Measurements from ENCODE around the gene ALDH8A1. TPM values are rescaled to one million over a fixed set of nuclear protein-coding genes. Genes with fewer than 3 reads are reported as not detected.

The ALDH8A1 gene
- total RNA-seq, 1 experiment from 2014 or later, result 0.29 TPM

DNA sequence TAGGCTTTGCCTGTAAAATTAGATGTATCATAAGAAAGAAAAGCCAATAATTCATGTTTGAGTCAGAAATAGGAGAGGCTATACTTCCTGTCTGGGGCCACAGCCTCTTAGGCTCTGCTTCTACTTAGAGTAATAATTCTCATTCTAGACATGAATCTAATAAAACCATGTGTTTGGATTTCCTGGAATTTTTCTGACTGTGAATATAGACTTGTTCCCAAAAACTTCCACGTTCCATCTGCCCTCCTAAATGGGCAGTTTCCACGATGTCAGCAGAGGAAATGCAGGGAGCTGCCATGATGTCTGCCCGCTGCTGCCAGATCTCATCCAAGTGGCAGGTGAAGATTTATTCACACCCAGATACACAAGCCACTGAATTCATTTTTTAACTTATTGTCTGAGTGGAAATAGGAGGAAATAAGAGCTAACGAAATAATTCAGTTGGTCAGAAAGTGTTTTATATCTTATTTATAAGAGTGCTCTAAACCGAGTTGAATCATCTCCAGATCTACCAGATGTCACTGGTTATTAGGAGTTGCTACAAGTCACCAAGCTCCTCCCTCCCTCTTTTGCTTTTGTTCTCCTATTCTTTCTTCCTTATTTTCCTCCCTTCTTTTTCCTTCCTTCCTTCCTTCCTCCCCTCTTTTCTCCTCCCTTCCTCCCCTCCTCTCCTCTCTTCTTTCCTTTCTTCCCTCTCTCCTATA lies 69.3 kb downstream of the ALDH8A1 start:
- no TSS peak for BruUV-seq (replicated peaks)
- DNase-seq, result no peak
- H3K36me3 Mint-ChIP-seq (ENCODE audit: insufficient read depth, unreplicated experiment), result peaks cover 2% of the 10 kb centered on the region
- H3K27ac Mint-ChIP-seq (ENCODE audit: unreplicated experiment), result no peak overlapping the region
- Histone ChIP-seq H3K36me3 (ENCODE audit: control insufficient read depth, insufficient read depth, low read length) (no peaks in the 10 kb centered on the region), H3K27me3 (replicated peaks; ENCODE audit: control insufficient read depth, insufficient read depth, low read length) (no peaks in the 10 kb centered on the region), H3K4me3 (ENCODE audit: low read depth, low read length) (no peak overlapping the region), H3K4me1 (no peaks in the 10 kb centered on the region; the same call in 1 of the 2 replicates), H3K9me3 (peaks cover 2% of the 10 kb centered on the region)
- no peak for TF ChIP-seq CTCF (IDR thresholded peaks at IDR 0.05; ENCODE audit: insufficient read depth in 1 of 2, low read depth in 1 of 2, low read length in 1 of 2, severe bottlenecking in 1 of 2, unreplicated experiment in 1 of 2)
- ChIA-PET POLR2A (no interaction called here), CTCF (interaction anchor here (0.6 kb wide), 1 partner anchor 769 kb away, joined by 3 read pairs; no protein-coding TSS in a partner anchor)
- no peaks in the 10 kb centered on the region for H3K4me1 Mint-ChIP-seq (ENCODE audit: low read depth, unreplicated experiment)
- H3K27me3 Mint-ChIP-seq (ENCODE audit: insufficient read depth, unreplicated experiment), result no peaks in the 10 kb centered on the region
- intact Hi-C loops (cut with micrococcal nuclease; ENCODE audit: unreplicated experiment), result loop anchor here (5.0 kb wide), 2 partner anchors 223 to 238 kb away; no protein-coding TSS in a partner anchor
- no peak overlapping the region for H3K4me3 Mint-ChIP-seq (ENCODE audit: unreplicated experiment)
- H3K9me3 Mint-ChIP-seq (ENCODE audit: unreplicated experiment), result peaks cover 4% of the 10 kb centered on the region

DNA sequence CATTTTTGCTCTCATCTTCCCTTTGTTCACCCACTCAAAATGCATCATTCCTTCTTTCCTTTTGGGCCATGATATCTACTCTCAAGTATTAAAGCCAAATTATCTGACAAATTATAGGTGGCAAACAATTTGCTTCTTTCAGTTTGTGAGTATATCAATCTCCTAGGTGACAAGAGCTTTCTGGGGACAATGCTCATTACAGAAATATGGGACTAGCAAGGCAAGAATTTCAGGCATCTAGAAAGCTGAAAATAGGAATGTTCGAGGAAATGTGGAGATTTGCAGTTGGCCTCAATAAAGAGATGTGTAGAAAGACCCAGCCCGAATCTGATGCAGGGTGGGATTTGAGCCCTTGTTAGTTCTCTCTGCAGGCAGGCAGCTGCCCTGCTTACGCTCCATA lies 71.8 kb downstream of the ALDH8A1 start:
- POLR2A ChIA-PET, result no interaction called here
- CTCF ChIA-PET, result no interaction called here
- DNase-seq, result no peak
- Mint-ChIP-seq H3K9me3 (ENCODE audit: unreplicated experiment) (peaks cover 10% of the 10 kb centered on the region), H3K4me3 (ENCODE audit: unreplicated experiment) (no peak overlapping the region), H3K36me3 (ENCODE audit: insufficient read depth, unreplicated experiment) (peaks cover 6% of the 10 kb centered on the region), H3K4me1 (ENCODE audit: low read depth, unreplicated experiment) (no peaks in the 10 kb centered on the region), H3K27ac (ENCODE audit: unreplicated experiment) (no peak overlapping the region), H3K27me3 (ENCODE audit: insufficient read depth, unreplicated experiment) (no peaks in the 10 kb centered on the region)
- H3K4me1 ChIP-seq, result no peaks in the 10 kb centered on the region; the same call in 1 of the 2 replicates
- no peaks in the 10 kb centered on the region for H3K36me3 ChIP-seq (ENCODE audit: control insufficient read depth, insufficient read depth, low read length)
- peaks cover 13% of the 10 kb centered on the region for H3K9me3 ChIP-seq
- no peaks in the 10 kb centered on the region for H3K27me3 ChIP-seq (replicated peaks; ENCODE audit: control insufficient read depth, insufficient read depth, low read length)
- no peak for TF ChIP-seq CTCF (IDR thresholded peaks at IDR 0.05; ENCODE audit: insufficient read depth in 1 of 2, low read depth in 1 of 2, low read length in 1 of 2, severe bottlenecking in 1 of 2, unreplicated experiment in 1 of 2)
- no TSS peak for BruUV-seq (replicated peaks)
- intact Hi-C loops (cut with micrococcal nuclease; ENCODE audit: unreplicated experiment), result no loop called here
- no peak overlapping the region for H3K4me3 ChIP-seq (ENCODE audit: low read depth, low read length)

DNA sequence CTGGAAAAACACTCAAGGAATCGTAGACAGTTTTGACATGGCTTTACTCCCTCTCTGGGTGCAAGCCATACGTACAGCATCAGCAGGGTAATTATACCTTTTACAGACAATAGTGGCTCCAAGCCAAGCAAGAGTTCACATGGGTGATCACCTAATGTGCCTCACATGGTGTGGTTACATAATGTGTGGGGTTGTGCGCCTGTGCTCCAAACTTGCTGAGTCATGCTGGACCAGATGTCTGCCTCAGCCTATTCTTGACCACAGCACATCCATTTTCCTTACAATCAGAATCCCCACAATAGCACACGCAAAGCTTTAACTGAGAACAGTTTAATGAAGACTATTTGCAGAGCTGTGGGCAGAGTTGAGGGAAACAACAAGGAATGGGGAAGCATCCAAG lies 74.5 kb downstream of the ALDH8A1 start:
- Mint-ChIP-seq H3K36me3 (ENCODE audit: insufficient read depth, unreplicated experiment) (peaks cover 6% of the 10 kb centered on the region), H3K27ac (ENCODE audit: unreplicated experiment) (no peak overlapping the region), H3K4me1 (ENCODE audit: low read depth, unreplicated experiment) (no peaks in the 10 kb centered on the region), H3K27me3 (ENCODE audit: insufficient read depth, unreplicated experiment) (no peaks in the 10 kb centered on the region), H3K4me3 (ENCODE audit: unreplicated experiment) (no peak overlapping the region), H3K9me3 (ENCODE audit: unreplicated experiment) (peaks cover 10% of the 10 kb centered on the region)
- intact Hi-C loops (cut with micrococcal nuclease; ENCODE audit: unreplicated experiment), result no loop called here
- BruUV-seq (replicated peaks), result no TSS peak
- H3K4me1 ChIP-seq, result no peaks in the 10 kb centered on the region
- H3K27me3 ChIP-seq (replicated peaks; ENCODE audit: control insufficient read depth, insufficient read depth, low read length), result no peaks in the 10 kb centered on the region
- H3K36me3 ChIP-seq (ENCODE audit: control insufficient read depth, insufficient read depth, low read length), result no peaks in the 10 kb centered on the region
- no peak overlapping the region for H3K4me3 ChIP-seq (ENCODE audit: low read depth, low read length)
- TF ChIP-seq CTCF (IDR thresholded peaks at IDR 0.05; ENCODE audit: insufficient read depth in 1 of 2, low read depth in 1 of 2, low read length in 1 of 2, severe bottlenecking in 1 of 2, unreplicated experiment in 1 of 2), result no peak
- ChIA-PET CTCF (no interaction called here), POLR2A (no interaction called here)
- peaks cover 13% of the 10 kb centered on the region for H3K9me3 ChIP-seq
- DNase-seq, result no peak
